ENCODE results near the gene DDX59.
"Not testable (repeated sequence)": the region's sequence is repeated elsewhere in the genome, so short reads cannot be mapped to it uniquely, and the experiment has no call there.

DDX59 gene

DNA sequence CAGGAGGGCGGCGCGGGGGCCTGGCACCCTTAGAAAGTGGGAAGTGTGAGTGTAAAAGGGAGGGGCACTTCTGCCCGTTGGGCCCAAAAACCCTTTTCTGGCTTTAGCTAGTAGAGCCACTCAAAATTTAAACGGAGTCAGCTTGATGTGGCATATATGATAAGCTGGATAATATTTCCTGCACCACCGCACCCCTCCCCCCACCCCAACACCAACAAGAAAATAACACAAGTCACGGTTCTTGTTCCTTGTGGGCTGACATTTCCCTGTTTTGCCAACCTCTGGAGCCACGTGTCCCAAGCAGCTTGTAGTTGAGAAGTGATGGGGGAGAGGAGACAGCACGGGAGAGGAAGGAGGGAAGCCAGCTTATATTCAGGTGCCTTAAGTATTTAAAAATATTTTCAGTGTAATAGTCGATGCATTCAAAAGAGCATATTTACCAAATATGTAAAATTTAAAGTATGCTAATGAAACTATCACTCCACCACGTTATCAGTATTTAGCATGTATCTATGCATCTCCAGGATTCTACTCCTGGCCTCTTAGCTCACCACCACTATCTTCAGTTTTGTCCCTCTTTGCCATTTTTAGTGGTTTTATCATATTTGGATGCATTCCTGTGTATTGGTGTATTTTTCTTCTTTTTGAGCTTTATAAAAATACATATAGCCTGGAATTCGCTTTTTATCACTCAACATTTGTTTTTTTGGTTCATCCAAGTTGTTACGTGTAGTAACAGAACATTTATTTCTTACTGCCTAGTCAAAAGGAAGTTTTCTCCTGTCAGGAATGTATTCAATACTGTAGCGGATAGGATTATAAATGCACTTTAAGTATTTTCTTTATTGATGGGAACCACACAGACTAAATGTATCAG, 773 bp upstream of the DDX59 start:
- DNase-seq = no peak

DNA sequence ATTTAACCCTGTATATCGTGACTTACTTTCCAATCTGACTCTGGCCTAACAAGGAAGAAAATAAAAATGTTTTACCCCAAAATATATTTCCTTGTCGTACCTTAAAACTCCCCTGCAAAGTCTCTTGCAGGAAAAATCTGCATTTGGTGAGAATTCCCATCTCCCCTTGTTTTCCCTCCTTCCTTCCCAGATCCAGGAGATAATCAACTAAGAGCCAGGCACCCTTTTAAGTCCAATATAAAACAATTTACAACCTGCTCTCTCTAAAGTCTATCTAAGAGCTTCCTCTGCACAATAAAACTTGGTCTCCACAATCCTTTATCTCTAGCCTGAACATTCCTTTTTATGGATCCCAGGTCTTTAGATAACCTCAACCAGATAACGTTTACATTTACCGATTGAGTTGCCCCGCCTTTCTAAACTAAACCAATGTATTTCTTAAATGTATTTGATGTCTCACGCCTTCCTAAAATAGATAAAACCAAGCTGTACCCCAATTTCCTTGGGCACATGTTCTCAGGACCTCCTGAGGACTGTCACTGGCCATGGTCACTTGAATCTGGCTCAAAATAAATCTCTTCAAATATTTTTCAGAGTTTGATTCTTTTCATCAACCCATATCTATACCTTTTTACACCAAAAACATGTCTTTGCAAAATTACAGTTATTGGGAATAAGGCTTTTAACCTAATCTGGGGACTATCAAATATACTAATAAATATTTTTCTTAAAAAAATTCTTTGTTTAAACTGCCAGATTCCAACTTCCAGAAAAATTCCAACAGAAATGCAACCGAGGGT, 993 bp downstream of the DDX59 start:
- DNase-seq = no peak

DNA sequence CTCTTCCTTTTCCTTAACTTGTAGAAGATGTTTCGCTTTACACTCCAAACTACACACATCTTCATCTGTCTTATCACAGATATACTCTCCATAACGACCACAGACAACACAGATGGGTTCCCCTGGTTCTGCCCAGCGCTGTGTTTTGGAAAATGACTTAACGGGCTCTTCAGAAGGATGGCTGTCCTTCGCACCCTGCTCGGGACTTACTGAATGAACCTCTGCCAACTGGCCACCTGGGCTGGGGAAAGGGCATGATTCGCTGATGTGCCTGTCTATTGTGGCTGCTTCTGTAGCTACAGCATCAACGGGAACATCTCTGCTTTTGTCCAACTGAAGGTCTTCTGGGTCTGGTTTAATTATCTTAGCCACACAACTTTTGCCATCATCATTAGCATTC, 3.4 kb downstream of the DDX59 start:
- DNase-seq = no peak

DNA sequence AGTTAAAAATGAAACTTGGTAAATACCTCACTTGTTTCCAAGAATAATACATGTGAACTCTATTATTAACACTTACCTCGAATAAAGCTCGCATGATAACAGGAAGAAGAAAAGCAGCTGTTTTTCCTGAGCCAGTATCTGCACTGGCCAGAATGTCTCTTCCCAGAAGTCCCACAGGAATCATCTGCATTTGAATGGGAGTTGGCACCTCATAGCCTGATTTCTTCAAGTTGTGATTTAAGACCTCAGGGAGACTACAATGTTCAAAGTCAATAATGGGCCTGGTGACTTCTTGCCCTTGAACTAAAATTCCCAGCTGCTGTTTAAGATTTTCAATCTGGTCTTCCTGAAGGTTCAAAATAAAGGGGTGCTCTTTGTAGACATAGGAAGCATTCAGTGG, 3.8 kb downstream of the DDX59 start:
- no peak for DNase-seq

DNA sequence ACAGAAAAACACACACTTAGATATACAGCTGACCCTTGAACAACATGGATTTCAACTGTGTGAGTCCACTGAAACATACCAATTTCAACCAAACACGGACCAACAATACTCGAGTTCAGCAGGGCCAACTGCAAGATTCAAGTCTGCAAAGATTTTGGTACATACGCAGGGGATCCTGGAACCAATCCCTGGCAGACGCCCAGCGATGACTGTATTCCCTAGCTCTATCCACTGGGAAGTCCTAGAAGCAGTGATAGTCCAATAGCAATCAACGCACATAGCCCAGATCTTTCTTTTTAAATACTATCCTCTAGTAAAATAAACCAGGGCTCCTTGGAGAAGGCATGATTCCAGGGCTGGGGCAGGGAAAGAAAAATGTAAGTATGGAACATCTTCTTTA, 9.0 kb downstream of the DDX59 start:
- no peak for DNase-seq

DNA sequence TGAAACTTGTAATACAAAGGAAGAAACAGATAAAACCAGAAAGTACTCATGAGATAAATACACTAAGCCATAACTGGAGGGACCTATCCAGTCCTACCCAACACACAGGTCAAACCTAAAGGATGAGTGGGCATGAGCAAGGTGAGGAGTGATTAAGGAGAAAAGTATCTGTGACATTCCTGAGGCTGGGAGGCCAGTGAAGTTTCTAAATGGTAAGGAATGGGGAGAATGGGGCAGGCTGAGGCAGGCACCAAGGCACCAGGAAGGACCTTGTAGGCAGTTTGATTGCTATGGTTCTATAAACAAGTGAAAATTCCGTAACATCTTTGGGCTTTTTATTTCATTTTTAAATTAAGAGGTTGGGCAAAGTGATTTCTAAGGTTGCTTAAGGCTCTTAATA, 10.4 kb downstream of the DDX59 start:
- DNase-seq = no peak

DNA sequence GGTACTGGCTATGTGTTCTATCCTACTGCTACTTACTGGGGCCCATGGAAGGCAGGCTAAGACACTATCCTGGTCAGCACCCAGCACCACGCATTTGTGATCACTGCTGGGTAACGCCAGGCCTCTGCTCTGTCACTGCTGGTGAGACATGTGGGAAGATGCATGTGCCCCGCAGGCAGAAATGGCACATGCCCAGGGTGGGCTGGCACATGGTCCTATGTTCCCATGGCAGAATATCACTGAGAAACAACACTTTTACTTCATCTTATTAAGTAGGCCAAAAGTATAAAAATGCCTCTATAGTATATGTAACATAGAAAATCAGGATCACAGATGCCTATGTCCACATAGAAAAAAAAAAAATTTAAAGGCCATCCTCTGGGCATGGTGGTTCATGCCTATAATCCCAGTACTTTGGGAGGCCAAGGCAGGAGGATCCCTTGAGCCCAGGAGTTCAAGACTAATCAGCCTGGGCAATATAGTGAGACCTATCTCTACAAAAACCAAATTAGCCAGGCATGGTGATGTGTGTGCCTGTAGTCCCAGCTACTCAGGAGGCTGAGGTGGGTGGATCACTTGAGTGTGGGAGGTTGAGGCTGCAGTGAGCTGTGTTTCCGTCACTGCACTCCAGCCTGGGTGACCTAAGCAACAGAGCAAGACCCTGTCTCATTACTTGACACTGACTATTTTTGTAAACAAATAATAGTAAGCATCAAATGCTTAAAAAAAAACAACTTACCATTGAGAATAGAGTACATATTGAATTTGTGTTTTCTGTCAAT, 11.5 kb downstream of the DDX59 start:
- no peak for DNase-seq

DNA sequence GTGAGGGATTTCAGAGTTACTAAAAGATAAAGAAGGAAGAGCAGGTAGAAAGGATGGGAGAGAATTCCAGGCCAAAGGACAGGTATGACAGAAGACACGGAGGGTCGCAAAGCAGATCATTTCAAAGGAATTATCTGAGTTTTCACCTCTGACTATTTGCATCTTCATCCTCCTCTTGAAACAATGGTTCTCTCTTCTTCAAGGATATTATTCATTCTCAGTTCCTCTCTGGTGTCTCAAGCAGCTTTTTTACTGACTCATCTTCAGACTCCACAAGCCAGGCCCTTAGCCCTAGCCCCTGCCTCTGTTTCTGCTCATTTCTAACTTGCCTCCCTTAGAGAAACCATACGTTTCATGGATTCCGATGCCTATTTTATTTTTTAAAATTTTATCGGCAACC, 15.0 kb downstream of the DDX59 start:
- DNase-seq = no peak

DNA sequence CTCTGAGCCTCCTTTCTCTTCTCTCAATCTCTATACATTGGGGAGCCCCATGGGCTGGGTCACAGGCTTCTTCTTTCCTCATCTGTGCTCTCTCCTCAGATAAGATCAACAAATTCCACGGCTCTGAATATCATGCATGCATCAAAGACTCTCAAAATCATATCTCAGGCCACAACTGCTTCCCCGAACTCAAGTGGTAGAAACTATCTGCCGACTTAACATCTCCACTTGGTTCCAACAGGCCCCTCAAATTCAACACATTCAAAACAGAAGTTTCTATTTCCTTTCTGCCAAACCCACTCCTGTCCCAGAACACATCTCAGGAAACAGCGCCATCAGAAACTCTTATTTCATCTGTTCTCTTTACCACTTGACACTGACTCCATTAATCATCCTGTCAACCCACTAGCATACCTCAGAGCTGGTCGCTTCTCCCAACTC, 16.7 kb downstream of the DDX59 start:
- no peak for DNase-seq

DNA sequence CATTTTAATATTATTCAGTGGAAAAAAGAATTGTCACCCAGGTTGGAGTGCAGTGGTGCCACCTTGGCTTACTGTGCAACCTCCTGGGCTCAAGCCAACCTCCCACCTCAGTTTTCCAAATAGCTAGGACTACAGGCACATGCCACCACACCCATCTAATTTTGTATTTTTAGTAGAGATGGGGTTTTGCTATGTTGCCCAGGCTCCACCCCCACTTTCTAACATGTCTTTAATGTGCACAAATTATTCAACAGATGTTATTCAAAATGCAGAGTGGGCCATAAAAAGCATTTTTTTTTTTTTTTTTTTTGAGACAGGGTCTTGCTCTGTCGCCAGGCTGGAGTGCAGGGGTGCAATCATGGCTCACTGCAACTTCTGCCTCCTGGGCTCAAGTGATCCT, 17.3 kb downstream of the DDX59 start:
- no peak for DNase-seq

DNA sequence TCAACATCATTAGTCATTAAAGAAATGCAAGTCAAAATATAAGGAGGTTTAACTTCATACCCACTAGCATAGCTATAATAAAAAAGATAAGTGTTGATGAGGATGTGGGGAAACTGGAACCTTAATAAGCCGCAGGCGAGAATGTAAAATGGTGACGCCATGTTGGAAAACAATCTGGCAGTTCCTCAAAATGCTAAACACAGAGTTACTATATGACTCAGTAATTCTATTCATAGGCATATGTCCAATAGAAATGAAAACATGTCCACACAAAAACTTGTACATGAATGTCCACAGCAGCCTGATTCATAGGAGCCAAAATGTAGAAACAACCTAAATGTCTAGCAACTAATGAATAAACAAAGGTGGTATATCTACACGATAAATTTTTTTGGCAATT, 23.2 kb downstream of the DDX59 start:
- no peak for DNase-seq

DNA sequence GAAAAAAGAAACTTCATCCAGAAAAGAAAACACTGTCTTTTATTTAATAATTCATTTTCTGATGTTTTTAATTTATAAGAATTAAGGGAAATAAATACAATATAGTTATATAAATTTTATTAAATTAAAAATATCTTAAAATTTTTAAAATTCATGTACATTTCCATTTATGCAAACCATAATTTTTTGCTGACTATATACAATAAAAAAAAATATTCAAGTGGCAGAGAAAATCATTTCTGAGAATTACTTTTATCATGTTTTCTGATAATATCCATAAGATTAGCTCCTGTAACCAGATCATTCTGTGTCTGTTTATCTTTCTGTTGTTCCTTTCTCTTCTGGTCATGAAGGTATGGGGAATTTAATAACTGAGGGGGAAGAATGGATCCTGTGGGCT, 25.7 kb downstream of the DDX59 start:
- DNase-seq = no peak

DNA sequence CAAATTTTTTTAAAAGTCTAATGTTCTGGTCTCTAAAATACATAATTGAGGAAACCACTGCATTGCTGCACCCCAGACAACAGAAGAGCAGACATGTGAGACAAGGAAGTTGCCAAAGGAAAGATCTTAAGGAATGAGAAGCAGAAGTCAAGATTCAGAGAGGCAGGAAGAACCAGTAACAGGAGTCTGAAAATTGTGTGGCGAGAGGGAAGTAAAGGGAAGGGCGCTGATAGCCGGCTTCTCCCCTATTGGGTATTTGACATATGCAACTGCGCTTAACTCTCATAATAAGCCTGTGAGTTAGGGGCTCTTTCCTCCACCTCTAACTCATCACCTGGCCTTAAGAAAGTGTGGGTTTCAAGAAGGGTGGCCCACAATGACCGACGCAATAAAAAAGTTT, 27.2 kb downstream of the DDX59 start:
- no peak for DNase-seq

DNA sequence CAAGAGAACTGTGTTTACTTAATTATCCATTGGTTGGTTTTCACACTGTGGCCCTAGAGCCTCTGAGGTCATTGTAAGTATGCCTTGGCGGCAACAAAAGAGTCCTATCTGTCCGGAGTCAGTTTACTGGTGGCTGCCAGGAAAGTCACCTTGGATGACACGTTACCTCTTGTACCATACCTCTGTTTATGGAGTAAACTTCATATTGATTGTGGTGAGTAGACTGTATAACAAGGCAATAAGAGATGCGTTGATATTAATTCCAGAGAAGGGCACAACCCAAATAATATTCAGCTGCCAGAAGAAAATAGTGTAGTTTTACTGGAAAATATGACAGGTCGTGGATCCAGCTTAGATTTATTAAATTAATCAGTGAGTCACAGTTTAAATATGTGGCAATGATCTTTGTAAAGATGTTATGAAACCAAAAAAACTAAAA, 28.7 kb downstream of the DDX59 start:
- no peak for DNase-seq

DNA sequence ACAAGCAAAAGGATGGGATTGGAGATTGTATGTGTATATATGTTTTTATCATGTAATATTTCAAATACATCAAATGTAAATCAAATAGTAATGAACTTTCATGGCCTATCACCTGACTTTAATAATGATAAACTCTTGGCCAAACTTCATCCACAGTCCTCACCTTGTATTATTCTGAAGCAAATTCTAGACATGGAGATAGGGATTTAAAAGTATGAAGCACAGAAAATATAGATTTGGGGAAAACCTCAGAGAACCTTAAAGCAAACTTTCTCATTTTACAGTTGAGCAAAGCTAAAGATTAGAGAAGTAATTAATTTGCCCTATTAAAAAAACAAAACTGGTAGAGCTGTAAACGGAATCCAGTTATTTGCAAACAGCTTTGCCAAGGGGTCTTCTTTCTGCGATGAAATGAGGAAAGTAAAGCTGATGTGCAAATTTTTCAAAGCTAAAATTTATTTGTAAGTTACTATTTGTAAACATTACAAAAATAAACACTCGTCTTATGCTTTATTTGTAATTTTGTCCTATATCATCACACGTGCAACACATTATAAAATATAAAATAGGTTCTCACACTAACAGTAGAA, 29.2 kb downstream of the DDX59 start:
- DNase-seq = no peak

DNA sequence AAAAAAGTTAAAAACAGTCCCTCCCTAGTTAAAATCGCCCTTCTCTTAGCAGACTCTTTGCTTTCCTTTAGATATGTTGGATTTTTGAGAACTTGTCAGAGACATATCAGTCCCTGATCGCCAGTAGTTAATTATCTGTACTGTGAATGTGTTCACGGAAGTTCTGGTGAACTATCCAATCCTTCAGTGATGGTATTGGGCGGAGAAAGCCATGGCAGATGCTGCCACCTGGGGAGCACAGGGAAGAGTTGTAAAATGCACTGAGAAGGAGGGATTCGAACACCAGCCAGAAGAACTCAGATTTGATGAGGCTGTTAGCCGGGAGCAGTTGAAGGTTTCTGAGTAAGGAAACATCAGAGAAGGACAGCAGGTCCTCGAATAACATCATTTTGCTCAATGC, 31.6 kb downstream of the DDX59 start:
- DNase-seq = no peak

DNA sequence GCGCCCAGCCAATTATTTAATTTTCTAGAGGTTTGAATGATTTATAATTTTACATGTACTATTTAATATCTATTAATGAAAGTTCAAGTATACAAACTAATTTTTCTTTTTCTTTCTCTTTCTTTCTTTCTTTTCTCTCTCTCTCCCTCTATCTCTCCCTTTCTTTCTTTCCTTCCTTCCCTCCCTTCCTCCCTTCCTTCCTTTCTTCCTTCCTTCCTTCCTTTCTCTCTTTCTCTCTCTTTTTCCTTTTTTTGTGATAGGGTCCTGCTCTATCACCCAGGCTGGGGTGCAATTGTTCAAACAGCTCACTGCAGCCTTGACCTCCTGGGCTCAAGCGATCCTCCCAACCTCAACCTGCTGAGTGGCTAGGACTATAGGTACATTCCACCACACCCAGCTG, 33.0 kb downstream of the DDX59 start:
- DNase-seq = no peak

DNA sequence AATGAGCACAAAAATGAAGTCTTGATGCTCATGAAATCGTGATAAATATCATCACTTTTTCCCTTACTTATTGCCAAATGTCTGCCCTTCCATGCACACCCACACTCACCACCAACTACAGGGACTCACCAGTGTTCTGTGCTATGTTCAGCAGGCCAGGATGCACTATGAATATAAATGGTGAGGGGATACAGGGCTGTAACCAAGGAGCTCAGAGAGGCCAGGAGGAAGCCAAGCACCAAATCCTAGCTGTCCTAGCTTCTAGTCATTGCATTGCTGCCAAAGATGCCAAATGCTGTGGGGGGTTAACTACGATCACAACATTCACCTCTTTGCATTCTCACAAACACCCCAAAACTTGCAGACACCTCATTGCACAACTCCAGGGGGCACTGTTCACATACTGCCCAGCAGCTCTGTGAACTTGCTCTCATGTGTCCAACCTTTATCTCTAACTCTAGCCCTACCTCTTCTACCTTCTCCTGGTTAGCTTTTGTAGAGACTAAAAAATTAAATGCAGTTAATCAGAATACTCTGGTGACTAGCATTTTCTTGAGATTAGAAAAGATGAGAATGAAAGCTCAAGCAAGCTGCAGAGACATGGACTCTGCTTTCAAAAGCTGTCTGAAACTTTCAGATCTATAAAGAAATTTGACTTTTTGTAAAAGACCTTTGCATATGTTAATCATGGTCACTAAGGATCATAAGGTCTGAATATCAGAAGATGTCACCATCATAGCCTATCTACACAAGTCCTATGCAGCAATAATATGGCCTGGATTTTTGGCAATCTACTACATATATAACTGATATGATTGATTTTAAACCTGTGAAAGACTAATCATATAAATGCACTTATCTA, 35.2 kb downstream of the DDX59 start:
- DNase-seq = no peak

DNA sequence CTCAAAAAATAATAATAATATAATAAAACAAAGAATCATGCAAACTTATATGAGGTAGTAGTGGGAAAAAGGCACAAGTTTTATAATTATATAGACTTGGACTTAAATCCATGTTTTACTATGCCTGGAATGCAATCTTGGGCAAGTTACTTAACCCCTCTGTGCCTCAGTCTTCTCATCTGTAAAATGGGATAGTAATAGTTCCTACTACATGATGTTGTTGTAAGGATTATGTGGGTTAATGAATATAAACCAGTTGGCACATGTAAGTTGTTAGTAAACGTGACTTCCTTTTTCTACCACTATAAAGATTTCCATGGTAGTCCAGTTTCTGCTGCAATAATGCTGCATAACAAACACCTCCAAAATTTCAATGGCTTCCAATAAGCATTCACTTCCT, 38.3 kb downstream of the DDX59 start:
- DNase-seq = no peak

DNA sequence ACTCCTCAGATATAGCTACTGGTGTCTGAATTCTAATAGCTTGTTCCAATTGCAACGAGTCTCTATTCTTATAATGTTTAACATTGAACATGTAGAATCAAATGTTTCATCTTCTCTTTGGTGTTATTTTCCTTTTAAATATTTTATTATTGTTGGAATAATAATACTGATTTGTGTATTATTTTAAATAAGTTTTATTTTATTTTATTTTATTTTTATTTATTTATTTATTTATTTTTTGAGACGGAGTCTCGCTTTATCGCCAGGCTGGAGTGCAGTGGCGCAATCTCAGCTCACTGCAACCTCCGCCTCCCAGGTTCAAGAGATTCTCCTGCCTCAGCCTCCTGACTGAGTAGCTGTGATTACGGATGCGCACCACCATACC, 39.2 kb downstream of the DDX59 start:
- not testable (repeated sequence) for DNase-seq

DNA sequence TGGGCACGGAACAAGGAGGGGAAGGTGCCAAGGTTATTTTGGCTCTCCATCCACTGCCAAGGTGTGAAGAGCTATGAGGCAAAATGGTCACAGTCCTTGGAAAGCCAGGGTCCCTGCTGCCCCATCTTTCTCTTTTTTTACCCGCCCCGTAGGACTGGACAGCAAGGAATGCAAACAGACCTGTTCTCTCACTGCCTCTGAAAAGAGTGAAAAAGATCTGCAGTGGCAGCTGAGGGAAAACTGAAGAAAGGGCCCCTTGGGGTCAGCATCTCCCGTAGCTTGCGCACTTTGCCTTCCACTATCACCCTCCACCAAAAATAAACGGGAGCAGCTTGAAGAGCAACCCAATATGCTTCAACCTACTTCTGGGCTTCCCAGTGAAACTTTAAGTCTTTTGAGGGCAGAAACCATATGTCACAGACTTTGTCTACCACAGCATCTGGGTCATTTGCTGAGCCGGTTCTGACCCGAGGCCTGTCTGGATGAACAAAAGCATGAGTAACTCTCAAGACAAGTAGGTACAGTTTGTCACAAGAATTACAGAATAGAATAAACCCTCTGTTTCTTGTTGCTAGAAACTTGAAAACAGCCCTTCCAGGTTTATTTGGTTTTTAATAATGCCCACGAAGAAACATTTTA, 39.7 kb downstream of the DDX59 start:
- no peak for DNase-seq
